GM19395 (cell line): ENCODE measurements around the gene PCDHA9.
"Not testable (repeated sequence)": the region's sequence is repeated elsewhere in the genome, so short reads cannot be mapped to it uniquely, and the experiment has no call there.

ENCODE experiments used
- ATAC-seq: cut with Tn5 transposase; IDR thresholded peaks from one replicate; pipeline ENCODE4 v1.9.1; 2021; ENCODE audit warnings: mild to moderate bottlenecking, moderate library complexity; ENCODE audit not compliant: unreplicated experiment

Gene PCDHA9, protein sequence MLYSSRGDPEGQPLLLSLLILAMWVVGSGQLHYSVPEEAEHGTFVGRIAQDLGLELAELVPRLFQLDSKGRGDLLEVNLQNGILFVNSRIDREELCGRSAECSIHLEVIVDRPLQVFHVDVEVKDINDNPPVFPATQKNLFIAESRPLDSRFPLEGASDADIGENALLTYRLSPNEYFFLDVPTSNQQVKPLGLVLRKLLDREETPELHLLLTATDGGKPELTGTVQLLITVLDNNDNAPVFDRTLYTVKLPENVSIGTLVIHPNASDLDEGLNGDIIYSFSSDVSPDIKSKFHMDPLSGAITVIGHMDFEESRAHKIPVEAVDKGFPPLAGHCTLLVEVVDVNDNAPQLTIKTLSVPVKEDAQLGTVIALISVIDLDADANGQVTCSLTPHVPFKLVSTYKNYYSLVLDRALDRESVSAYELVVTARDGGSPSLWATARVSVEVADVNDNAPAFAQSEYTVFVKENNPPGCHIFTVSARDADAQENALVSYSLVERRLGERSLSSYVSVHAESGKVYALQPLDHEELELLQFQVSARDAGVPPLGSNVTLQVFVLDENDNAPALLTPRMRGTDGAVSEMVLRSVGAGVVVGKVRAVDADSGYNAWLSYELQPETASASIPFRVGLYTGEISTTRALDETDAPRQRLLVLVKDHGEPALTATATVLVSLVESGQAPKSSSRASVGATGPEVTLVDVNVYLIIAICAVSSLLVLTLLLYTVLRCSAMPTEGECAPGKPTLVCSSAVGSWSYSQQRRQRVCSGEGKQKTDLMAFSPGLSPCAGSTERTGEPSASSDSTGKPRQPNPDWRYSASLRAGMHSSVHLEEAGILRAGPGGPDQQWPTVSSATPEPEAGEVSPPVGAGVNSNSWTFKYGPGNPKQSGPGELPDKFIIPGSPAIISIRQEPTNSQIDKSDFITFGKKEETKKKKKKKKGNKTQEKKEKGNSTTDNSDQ

DNA sequence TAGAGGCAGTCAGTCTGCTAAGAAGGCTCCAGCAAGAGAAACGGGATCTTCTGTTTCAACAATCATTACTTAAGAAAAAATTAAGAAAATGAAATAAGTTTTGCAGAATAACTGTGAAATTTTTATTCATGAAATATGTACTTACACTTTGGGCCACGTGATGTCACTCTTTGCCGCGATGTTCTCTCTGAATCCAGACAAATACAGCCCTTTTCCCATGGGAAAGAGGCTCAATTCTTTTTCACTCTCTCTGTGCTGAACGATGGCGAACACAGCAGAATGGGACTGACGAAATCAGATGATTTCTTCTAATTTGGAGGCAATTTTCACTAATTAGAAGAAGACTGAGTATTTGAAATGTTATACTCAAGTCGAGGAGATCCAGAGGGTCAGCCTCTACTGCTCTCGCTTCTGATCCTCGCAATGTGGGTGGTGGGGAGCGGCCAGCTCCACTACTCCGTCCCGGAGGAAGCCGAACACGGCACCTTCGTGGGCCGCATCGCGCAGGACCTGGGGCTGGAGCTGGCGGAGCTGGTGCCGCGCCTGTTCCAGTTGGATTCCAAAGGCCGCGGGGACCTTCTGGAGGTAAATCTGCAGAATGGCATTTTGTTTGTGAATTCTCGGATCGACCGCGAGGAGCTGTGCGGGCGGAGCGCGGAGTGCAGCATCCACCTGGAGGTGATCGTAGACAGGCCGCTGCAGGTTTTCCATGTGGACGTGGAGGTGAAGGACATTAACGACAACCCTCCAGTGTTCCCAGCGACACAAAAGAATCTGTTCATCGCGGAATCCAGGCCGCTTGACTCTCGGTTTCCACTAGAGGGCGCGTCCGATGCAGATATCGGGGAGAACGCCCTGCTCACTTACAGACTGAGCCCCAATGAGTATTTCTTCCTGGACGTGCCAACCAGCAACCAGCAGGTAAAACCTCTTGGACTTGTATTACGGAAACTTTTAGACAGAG is at the start of gene PCDHA9:
TSS of gene PCDHA9 (plus strand) at position 244 of the 964 bp plus-strand sequence. CDS start at position 358, 114 bp downstream.
- ATAC-seq, result not testable (repeated sequence)

DNA sequence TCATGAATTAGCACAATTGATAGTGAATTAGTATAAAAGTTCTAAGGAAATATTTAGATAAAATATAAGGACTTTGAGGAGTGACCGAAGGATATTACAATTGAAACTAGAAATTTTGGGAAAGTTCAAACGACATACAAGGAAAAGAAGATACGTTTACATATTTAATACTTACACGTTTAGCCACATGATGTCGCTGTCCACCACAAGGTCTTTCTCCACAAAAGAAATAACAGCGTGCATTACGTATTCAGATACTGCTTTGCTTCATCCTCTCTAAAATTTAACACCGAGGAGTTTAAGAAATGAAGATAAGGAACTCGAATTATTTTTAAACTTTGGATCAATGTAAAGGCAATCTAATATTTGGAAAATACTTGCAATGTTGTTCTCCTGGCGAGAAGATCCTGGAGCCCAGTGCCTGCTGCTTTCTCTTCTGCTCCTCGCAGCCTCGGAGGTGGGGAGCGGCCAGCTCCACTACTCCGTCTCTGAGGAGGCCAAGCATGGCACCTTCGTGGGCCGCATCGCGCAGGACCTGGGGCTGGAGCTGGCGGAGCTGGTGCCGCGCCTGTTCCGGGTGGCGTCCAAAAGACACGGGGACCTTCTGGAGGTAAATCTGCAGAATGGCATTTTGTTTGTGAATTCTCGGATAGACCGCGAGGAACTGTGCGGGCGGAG is 47.2 kb upstream of the PCDHA9 start, which contains the start of gene PCDHA3:
TSS of gene PCDHA3 (plus strand) at position 242 of the 678 bp plus-strand sequence.
- no peak for ATAC-seq

DNA sequence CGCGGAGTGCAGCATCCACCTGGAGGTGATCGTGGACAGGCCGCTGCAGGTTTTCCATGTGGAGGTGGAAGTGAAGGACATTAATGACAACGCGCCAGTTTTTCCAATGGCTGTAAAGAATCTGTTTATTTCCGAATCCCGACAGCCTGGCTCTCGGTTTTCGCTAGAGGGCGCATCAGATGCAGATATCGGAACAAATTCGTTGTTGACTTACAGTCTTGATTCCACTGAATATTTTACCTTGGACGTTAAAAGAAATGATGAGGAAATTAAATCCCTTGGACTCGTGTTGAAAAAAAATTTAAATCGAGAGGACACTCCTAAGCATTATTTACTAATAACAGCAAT is 46.7 kb upstream of the PCDHA9 start:
- no peak for ATAC-seq

DNA sequence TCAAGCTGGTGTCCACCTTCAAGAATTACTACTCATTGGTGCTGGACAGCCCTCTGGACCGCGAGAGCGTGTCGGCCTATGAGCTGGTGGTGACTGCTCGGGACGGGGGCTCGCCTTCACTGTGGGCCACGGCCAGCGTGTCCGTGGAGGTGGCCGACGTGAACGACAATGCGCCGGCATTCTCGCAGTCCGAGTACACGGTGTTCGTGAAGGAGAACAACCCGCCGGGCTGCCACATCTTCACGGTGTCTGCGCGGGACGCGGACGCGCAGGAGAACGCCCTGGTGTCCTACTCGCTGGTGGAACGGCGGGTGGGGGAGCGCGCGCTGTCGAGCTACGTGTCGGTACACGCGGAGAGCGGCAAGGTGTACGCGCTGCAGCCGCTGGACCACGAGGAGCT is 45.8 kb upstream of the PCDHA9 start:
- not testable (repeated sequence) for ATAC-seq

DNA sequence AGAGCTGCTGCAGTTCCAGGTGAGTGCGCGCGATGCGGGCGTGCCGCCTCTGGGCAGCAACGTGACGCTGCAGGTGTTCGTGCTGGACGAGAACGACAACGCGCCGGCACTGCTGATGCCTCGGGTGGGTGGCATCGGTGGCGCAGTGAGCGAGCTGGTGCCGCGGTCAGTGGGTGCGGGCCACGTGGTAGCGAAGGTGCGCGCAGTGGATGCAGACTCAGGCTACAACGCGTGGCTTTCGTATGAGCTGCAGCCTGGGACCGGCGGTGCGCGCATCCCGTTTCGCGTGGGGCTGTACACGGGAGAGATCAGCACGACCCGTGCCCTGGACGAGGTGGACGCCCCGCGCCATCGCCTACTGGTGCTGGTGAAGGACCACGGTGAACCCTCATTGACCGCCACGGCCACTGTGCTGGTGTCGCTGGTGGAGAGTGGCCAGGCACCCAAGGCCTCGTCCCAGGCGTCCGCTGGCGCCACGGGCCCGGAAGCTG is 45.4 kb upstream of the PCDHA9 start:
- no peak for ATAC-seq

DNA sequence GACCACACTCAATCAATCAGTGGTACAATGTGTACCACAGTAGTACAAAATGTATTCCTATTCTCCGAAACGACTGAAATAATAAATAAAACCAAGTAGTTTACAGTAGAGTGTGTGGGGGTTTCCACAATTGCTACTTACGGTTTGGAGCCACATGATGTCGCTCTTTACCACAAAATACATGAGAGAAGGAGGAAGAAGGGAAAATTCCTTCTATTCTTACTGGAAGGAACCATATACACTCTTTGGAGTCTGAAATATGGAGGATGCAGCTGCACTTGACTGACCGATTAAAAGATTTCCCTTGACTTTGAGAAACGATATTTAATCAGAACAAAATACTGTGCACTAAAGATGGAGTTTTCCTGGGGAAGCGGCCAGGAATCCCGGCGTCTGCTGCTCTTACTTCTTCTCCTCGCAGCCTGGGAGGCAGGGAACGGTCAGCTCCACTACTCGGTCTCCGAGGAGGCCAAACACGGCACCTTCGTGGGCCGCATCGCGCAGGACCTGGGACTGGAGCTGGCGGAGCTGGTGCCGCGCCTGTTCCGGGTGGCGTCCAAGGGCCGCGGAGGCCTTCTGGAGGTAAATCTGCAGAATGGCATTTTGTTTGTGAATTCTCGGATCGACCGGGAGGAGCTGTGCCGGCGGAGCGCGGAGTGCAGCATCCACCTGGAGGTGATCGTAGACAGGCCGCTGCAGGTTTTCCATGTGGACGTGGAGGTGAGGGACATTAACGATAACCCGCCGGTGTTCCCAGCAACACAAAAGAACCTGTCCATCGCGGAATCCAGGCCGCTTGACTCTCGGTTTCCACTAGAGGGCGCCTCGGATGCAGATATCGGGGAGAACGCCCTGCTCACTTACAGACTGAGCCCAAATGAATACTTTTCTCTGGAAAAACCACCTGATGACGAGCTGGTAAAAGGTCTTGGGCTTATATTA is 41.1 kb upstream of the PCDHA9 start, which contains the start of gene PCDHA4:
TSS of gene PCDHA4 (plus strand) at position 235 of the 942 bp plus-strand sequence.
- no peak for ATAC-seq

DNA sequence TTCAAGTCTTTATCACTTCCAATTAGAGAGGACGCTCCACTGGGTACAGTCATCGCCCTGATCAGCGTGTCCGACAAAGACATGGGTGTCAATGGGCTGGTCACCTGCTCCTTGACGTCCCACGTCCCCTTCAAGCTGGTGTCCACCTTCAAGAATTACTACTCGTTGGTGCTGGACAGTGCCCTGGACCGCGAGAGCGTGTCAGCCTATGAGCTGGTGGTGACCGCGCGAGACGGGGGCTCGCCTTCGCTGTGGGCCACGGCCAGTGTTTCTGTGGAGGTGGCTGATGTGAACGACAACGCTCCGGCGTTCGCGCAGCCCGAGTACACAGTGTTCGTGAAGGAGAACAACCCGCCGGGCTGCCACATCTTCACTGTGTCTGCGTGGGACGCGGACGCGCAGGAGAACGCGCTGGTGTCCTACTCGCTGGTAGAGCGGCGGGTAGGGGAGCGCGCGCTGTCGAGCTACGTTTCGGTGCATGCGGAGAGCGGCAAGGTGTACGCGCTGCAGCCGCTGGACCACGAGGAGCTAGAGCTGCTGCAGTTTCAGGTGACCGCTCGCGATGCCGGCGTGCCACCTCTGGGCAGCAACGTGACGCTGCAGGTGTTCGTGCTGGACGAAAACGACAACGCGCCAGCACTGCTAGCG is 39.8 kb upstream of the PCDHA9 start:
- not testable (repeated sequence) for ATAC-seq

DNA sequence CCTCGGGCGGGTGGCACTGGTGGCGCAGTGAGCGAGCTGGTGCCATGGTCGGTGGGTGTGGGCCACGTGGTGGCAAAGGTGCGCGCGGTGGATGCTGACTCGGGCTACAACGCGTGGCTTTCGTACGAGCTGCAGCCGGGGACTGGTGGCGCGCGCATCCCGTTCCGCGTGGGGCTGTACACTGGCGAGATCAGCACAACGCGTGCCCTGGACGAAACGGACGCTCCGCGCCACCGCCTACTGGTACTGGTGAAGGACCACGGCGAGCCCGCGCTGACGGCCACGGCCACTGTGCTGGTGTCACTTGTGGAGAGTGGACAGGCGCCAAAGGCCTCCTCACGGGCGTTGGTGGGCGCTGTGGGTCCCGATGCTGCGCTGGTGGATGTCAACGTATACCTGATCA is 39.3 kb upstream of the PCDHA9 start:
- no peak for ATAC-seq

DNA sequence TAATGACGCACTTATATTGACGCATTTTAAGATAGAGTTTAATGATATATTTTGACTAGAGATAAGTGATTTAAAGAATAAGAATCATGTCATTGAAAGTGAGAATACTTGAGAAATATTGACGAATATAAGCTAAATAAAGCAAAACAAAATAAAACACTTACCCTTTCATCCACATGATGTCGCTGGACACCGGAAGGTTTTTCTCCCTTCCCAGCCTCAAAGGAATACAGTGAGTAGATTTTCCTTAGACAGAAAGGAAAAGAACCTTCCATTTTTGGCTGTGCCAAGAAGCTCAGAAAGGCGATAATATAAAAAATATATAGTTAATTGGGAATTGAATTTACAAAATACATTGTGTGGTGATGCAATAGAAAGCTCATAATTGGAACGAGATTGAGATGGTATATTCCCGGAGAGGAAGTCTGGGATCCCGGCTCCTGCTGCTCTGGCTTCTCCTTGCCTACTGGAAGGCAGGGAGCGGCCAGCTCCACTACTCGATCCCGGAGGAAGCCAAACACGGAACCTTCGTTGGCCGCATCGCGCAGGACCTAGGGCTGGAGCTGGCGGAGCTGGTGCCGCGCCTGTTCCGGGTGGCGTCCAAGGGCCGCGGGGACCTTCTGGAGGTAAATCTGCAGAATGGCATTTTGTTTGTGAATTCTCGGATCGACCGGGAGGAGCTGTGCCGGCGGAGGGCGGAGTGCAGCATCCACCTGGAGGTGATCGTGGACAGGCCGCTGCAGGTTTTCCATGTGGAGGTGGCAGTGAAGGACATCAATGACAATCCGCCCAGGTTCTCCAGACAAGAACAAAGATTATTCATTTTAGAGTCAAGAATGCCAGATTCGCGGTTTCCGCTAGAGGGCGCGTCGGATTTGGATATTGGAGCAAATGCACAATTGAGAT is 26.6 kb upstream of the PCDHA9 start, which contains the start of gene PCDHA5:
TSS of gene PCDHA5 (plus strand) at position 239 of the 906 bp plus-strand sequence.
- no peak for ATAC-seq

DNA sequence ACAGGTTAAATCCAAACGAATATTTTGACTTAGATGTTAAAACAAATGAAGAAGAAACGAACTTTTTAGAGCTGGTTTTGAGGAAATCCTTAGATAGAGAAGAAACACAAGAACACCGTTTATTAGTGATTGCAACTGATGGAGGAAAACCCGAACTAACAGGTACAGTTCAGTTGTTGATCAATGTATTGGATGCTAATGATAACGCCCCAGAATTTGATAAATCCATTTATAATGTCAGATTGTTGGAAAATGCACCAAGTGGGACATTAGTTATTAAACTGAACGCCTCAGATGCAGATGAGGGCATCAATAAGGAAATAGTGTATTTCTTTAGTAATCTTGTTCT is 25.9 kb upstream of the PCDHA9 start:
- ATAC-seq, result no peak

DNA sequence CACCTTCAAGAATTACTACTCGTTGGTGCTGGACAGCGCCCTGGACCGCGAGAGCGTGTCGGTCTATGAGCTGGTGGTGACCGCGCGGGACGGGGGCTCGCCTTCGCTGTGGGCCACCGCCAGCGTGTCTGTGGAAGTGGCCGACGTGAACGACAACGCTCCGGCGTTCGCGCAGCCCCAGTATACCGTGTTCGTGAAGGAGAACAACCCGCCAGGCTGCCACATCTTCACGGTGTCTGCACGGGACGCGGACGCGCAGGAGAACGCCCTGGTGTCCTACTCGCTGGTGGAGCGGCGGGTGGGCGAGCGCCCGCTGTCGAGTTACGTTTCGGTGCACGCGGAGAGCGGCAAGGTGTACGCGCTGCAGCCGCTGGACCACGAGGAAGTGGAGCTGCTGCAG is 25.2 kb upstream of the PCDHA9 start:
- ATAC-seq, result not testable (repeated sequence)

DNA sequence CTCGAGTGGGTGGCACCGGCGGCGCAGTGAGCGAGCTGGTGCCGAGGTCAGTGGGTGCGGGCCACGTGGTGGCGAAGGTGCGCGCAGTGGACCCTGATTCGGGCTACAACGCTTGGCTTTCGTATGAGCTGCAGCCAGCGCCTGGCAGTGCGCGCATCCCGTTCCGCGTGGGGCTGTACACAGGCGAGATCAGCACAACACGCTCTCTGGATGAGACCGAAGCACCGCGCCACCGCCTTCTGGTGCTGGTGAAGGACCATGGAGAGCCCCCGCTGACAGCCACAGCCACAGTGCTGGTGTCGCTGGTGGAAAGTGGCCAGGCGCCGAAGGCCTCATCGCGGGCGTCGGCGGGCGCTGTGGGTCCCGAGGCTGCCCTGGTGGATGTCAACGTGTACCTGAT is 24.7 kb upstream of the PCDHA9 start:
- no peak for ATAC-seq

DNA sequence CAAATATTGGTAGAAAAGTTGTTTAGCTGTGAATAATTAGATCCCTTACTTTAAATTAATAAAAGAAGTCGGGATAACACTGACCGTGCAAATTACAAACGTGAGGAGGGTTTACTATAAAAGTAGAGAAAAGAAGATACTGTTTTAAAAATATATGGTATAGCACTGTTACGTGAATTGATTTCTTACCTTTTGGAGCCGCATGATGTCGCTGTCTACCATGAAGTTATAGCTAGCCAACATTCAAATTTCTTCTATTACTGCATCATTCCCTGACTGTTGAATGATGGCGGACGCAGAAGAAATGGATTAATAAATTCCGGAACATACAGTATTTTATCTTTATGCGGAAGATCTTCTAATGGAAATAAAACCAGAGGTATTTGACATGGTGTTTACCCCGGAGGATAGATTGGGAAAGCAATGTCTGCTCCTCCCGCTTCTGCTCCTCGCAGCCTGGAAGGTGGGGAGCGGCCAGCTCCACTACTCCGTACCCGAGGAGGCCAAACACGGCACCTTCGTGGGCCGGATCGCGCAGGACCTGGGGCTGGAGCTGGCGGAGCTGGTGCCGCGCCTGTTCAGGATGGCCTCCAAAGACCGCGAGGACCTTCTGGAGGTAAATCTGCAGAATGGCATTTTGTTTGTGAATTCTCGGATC is 20.3 kb upstream of the PCDHA9 start, which contains the start of gene PCDHA6:
TSS of gene PCDHA6 (plus strand) at position 257 of the 658 bp plus-strand sequence. CDS start at position 389, 132 bp downstream.
- no peak for ATAC-seq

DNA sequence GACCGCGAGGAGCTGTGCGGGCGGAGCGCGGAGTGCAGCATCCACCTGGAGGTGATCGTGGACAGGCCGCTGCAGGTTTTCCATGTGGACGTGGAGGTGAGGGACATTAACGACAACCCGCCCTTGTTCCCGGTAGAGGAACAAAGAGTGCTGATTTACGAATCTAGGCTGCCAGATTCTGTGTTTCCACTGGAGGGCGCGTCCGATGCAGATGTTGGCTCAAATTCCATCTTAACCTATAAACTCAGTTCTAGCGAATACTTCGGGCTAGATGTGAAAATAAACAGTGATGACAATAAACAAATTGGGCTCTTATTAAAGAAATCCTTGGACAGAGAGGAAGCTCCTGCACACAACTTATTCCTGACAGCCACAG is 19.8 kb upstream of the PCDHA9 start:
- ATAC-seq, result no peak

DNA sequence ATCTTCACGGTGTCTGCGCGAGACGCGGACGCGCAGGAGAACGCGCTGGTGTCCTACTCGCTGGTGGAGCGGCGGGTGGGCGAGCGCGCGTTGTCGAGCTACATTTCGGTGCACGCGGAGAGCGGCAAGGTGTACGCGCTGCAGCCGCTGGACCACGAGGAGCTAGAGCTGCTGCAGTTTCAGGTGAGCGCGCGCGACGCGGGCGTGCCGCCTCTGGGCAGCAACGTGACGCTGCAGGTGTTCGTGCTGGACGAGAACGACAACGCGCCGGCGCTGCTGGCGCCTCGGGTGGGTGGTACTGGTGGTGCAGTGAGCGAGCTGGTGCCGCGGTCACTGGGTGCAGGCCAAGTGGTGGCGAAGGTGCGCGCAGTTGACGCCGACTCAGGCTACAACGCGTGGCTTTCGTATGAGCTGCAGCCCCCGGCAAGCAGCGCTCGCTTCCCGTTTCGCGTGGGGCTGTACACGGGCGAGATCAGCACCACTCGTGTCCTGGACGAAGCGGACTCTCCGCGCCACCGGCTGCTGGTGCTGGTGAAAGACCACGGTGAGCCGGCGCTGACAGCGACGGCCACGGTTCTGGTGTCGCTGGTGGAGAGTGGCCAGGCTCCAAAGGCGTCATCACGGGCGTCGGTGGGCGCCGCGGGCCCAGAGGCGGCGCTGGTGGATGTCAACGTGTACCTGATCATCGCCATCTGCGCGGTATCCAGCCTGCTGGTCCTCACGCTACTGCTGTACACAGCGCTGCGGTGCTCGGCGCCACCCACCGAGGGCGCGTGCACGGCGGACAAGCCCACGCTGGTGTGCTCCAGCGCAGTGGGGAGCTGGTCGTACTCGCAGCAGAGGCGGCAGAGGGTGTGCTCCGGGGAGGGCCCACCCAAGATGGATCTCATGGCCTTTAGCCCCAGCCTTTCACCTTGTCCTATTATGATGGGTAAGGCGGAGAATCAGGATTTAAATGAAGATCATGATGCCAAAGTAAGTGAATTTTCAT is 18.4 kb upstream of the PCDHA9 start:
- not testable (repeated sequence) for ATAC-seq
